GM12878 (cell line): Measurements from ENCODE around the gene TM9SF4.

Experiments used
- BMI1 ChIP-seq: fragments of 450-650 bp; IDR thresholded peaks from 2 replicates; pipeline ENCODE4 v1.6.1; 2016; ENCODE audit warnings: mild to moderate bottlenecking, moderate library complexity, borderline replicate concordance
- CHD2 ChIP-seq: IDR thresholded peaks from 2 replicates; pipeline ENCODE4 v1.6.1; 2011; ENCODE audit warnings: low read depth, low read length, improper control_type of control experiment, borderline replicate concordance
- CREB1 ChIP-seq: IDR thresholded peaks from 2 replicates; pipeline ENCODE4 v1.6.1; 2012; ENCODE audit warnings: low read depth, mild to moderate bottlenecking, inconsistent platforms
- CTCF ChIP-seq, 3 experiments: IDR thresholded peaks in 2 of 3; conservative IDR thresholded peaks in 1 of 3; 2 replicates each; pipeline ENCODE4 v1.5.1; 2011; ENCODE audit warnings: low read depth in 3 of 3, low read length in 3 of 3, mild to moderate bottlenecking in 3 of 3, control low read depth in 2 of 3, moderate library complexity in 2 of 3, inconsistent platforms in 1 of 3, mixed read lengths in 1 of 3; ENCODE audit not compliant: control insufficient read depth in 2 of 3, insufficient read depth in 1 of 3; ENCODE audit errors: extremely low read depth in 1 of 3
- E2F4 ChIP-seq: IDR thresholded peaks from 2 replicates; pipeline ENCODE4 v1.6.1; 2012; ENCODE audit warnings: low read depth, low read length, improper control_type of control experiment
- IRF3 ChIP-seq: fragments of 450-650 bp; IDR thresholded peaks from 2 replicates; pipeline ENCODE4 v1.6.1; 2014; ENCODE audit warnings: mild to moderate bottlenecking
- POLR2A ChIP-seq: IDR thresholded peaks from 2 replicates; pipeline ENCODE4 v1.6.1; 2011; ENCODE audit warnings: low read depth, mild to moderate bottlenecking, low read length
- RELA ChIP-seq: fragments of 450-650 bp; IDR thresholded peaks from 2 replicates; pipeline ENCODE4 v1.8.0; 2014; ENCODE audit warnings: borderline replicate concordance; ENCODE audit not compliant: partially characterized antibody
- RFX5 ChIP-seq: IDR thresholded peaks from 2 replicates; pipeline ENCODE4 v1.6.1; 2011; ENCODE audit warnings: low read depth, low read length, improper control_type of control experiment
- SP1 ChIP-seq: IDR thresholded peaks from one replicate; pipeline ENCODE4 v1.6.1; 2011; ENCODE audit warnings: low read depth, low read length
- STAT1 ChIP-seq: fragments of 450-650 bp; conservative IDR thresholded peaks from 2 replicates; pipeline ENCODE4 v1.6.1; 2014; ENCODE audit warnings: antibody characterized with exemption, mild to moderate bottlenecking
- SUZ12 ChIP-seq: fragments of 200-600 bp; sonication (generic); IDR thresholded peaks from one replicate; pipeline ENCODE4 v1.6.1; 2018; ENCODE audit warnings: antibody characterized with exemption, mild to moderate bottlenecking; ENCODE audit not compliant: unreplicated experiment
- ZNF274 ChIP-seq: IDR thresholded peaks from one replicate; pipeline ENCODE4 v1.8.0; 2011; ENCODE audit not compliant: insufficient read length, insufficient read depth
- ZNF687 ChIP-seq: fragments of 450-650 bp; IDR thresholded peaks from 2 replicates; pipeline ENCODE4 v1.6.1; 2017; ENCODE audit warnings: mild to moderate bottlenecking, moderate library complexity

GRCh38 chr20:32192698-32193097 is 83.2 kb downstream of the TM9SF4 start:
- no peak for TF ChIP-seq SUZ12
- no peak for TF ChIP-seq STAT1
- TF ChIP-seq RELA, result no peak
- no peak for TF ChIP-seq E2F4
- no peak for TF ChIP-seq BMI1
- TF ChIP-seq CREB1, result no peak
- TF ChIP-seq CTCF (IDR thresholded peaks at IDR 0.05 in 2 of 3, conservative IDR thresholded peaks at IDR 0.05 in 1 of 3; ENCODE audit: control insufficient read depth in 2 of 3, extremely low read depth in 1 of 3, insufficient read depth in 1 of 3, low read depth in 3 of 3, low read length in 3 of 3), result no peak
- TF ChIP-seq POLR2A, result no peak
- TF ChIP-seq CHD2, result no peak
- TF ChIP-seq ZNF687, result no peak
- TF ChIP-seq IRF3, result no peak
- TF ChIP-seq ZNF274, result no peak
- TF ChIP-seq SP1, result no peak
- no peak for TF ChIP-seq RFX5
